HG02852 (cell line): ENCODE results near the gene CLDN18.

Experiments
- ATAC-seq: cut with Tn5 transposase; IDR thresholded peaks from one replicate; pipeline ENCODE4 v1.9.1; 2021; ENCODE audit warnings: mild to moderate bottlenecking, moderate library complexity; ENCODE audit not compliant: unreplicated experiment

CLDN18 gene

DNA sequence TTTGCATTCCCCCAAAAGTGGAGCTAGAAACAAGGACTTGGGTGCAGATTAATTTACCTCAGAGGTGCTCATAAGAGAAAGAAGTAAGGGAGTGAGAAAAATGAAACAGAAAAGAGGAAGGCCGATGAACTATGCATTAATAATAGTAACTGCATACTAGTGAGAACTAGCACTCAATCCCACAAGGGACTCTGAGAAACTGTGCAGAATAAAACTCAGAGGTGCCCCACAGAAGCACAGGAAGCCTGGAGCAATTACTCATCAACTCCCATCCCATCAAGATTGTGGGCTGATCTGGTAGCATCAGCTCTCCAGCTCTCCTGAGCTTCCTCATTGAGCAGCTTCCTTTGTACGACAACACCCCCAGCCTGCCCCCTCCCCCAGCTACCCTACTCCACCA lies 50.8 kb downstream of the CLDN18 start:
- peak; percentile 60 for ATAC-seq

- no peak for ATAC-seq
These were observed 52.1 kb downstream of the CLDN18 start for GRCh38 chr3:138062037-138062436.

- no peak for ATAC-seq
These were observed 52.7 kb downstream of the CLDN18 start for GRCh38 chr3:138062626-138063025.

DNA sequence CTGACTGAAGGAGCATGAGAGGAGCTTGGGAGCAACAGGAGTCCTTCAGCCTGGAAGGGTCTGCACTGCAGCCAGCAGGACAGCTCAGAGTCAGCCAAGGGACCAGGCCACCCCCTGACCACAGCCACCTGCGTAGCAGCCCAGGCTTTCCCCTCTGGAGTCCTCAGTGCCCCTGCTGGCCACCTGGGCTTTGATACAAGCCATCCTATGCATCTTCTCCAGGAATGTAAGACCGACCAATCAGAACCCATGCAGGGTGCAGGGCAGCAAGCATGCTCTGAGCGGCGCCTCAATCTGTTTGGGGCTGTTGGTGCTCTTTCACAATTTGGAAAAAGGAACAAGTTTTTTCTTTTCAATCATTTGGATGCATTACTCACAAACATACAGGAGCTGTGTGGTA lies 53.5 kb downstream of the CLDN18 start:
- ATAC-seq = no peak

DNA sequence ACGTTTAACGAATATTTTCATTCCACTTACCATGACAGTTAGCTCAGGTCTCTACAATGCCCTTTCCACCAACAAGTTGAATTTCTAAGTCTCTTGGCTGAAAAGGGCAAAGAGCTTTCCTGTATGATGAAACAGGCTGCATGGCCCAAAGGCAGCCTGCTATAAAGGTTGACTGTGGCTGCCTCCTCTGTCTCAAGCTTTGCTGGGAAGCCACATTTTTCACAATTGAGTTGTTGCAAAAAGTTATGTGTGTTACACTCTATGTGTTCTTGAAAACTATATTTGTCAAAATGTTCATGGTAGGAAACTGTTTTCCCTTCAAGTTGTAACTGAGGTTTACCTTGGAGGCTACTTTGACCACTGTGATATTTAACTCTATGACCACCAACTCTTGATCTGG lies 56.0 kb downstream of the CLDN18 start:
- peak; percentile 5 for ATAC-seq

- peak; percentile 95 for ATAC-seq
These were observed 56.4 kb downstream of the CLDN18 start for GRCh38 chr3:138066383-138066782.

DNA sequence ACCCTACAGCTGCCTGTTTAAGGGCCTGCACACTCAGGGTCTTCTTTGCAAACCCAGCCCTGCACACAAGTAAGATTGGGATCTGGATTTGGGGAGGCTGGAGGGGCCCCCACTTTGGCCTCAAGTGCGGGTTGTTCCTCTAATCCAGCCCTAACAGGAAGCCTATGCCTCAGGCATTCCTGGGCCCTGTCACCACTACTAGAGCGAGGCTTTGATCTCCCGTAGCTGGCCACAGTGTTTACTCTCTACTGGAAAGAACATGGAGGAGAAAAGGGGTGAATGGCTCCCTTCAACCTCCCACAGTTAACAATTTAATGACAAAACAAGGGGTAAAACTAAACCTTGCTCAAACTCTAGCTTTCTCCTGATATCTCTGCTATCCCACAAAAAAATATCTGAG lies 57.0 kb downstream of the CLDN18 start:
- ATAC-seq = no peak

GRCh38 chr3:138068046-138068445 lies 58.1 kb downstream of the CLDN18 start:
- no peak for ATAC-seq

DNA sequence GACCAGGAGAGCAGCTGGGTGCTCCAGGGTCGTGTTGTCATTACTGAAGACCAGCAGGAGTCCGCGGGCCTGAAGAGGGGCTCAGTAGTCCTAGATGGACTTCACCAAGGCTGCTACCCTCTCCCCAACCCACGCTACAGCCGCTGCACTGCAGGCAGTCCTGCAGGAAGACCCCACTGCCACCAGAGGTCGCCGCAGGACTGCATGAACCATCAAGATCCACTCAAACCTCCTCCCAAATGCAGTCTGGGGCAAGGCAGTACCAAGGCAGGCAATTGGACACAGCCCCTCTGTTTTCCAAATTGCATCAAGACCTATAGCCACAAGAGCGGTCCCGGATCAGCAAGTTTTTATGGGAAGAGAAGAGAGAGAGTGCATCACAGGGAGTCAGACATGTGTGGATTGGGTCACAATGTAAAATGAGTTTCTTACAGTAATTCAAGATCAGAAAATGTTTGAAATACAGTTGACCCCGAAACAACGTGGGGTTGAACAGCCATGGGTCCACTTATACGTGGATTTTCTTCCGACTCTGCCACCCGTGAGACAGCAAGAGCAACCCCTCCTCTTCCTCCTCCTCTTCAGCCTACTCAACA lies 58.7 kb downstream of the CLDN18 start:
- ATAC-seq = peak; percentile 71

DNA sequence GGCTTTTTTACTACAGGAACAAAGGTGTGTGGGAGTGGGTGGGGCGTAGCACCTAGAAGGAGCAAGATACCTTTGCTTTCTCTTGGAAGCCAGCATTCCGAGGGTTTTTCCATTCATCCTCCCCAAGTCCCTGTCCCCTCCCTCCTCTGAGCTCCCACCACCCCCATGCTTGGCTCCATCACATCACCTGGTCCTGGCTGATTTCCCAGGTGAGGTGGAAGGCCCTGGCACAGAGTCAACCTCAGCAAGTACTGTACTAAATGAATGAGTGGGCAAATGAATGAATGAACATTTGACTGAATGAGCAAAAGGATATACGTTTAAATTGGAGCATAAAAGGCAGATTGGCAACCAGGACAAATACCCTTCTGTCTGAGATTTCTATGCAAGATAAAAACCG lies 60.0 kb downstream of the CLDN18 start:
- ATAC-seq = no peak

DNA sequence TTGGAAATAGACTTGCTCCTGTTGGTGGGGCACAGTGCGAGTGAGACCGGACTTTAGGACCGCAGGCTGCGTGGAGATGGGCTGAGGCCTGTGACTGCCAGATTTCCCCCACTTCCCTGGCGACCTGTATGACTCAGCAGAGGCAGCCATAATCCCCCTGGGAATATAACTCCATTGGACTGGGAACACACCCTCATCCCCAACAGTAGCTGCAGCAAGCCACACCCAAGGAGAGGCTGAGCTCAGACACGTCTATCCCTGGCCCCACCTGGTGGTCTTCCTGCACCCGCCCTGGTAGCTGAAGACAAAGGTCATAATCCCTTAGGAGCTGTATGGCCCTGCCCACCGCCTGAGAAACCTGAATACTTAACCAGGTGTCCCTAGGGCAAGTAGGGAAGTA lies 62.8 kb downstream of the CLDN18 start:
- no peak for ATAC-seq

DNA sequence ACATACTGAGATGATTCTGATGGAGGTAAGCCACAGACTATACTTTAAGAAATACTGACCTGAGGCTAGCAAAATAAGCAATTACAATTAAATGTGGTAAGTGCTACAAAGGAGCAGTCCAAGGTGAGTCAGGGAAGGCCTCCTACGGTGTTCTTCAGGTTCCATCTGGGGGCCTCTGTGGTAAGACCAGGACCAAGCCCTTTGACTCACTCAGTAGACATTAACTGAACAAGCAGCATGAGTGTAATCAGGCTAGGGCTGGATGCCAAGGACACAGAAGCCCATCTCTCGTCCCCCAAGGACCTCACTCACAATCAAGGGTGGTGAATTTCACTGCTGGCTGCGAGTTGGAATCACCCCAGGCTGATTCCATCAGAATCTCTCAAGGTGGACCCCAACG lies 68.1 kb downstream of the CLDN18 start:
- ATAC-seq = no peak

DNA sequence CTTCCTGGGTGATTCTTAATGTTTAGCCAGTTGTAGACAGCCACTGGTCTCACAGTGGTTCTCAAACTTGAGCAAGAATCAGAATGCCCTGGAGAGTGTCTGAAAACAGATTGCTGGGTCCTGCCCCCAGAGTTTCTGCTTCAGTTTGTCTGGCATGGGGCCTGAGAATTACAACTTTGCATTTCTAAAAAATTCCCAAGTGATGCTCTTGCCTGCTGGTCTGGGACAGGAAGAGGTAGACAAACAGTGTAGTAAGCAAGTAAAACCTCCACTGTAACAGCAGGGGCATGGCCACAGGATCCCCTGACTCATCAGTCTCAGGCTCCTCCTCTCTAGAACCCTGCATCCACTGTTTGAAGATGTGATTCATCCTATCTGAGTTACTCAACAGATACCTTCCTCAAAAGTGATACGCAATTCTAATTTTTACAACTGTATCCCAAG lies 69.0 kb downstream of the CLDN18 start:
- no peak for ATAC-seq

DNA sequence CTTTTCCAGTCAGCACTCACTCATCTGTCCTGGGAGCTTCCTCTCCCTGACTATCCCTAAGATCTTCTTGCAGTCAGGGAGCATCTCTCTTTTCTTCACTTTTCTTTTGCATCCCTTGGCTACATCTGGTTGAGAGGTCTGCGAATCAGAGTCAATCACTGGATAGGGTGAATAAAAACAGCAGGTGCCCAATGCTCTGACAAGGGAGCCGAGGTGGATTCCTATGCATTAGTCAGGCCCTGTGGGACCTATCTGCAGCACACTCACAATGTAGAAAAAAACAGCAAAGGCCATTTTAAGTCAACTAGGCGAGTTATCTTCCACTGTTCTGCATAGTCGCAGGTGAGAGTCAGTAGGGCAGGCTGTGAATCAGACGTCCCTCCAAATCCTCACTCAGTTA lies 69.9 kb downstream of the CLDN18 start:
- ATAC-seq = no peak

DNA sequence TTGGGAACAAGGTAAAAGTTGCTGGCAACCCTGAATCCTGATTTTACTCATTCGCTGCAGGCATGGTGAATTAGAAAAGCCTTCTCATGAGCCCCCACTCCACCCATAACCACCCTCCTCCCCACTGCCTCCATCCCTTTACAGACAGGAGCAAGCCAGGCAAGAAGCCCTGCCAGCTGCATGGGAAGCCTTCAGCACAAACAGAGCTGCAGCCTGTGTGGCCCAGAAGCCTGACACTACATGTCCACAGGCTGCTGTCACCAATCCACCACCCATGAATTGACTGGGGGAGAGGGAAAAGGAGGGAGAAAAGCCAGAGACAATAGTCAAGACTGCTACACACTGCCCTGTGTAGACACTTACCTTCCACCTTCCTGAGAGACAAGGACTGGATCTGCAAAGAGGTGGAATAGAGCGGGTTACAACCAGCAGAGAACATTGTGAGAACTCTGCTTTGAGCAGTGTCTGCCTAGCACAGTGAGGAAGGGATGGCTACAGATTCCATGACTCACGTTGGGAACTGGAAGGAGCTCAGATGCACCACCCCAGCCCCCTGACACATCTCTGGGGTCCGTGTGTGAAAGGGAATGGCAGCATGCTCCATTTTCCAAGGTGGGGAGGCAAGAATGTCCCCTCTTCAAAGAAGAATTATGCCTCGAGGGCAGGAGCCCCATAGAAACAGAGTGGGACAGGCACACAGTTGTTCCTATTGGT lies 71.6 kb downstream of the CLDN18 start:
- no peak for ATAC-seq

- no peak for ATAC-seq
These were observed 72.4 kb downstream of the CLDN18 start for GRCh38 chr3:138082085-138082991.

GRCh38 chr3:138082992-138083386 lies 73.0 kb downstream of the CLDN18 start:
- no peak for ATAC-seq
